GM10847 (cell line): ENCODE results near the gene HERPUD1.

ENCODE experiments used
- POLR2A ChIP-seq: IDR thresholded peaks from 2 replicates; pipeline ENCODE4 v1.6.1; 2011; ENCODE audit not compliant: insufficient read length; ENCODE audit errors: extremely low read depth

Gene HERPUD1

GRCh38 chr16:56898847-56899246 lies 33.1 kb upstream of the HERPUD1 start:
- no peak for TF ChIP-seq POLR2A

DNA sequence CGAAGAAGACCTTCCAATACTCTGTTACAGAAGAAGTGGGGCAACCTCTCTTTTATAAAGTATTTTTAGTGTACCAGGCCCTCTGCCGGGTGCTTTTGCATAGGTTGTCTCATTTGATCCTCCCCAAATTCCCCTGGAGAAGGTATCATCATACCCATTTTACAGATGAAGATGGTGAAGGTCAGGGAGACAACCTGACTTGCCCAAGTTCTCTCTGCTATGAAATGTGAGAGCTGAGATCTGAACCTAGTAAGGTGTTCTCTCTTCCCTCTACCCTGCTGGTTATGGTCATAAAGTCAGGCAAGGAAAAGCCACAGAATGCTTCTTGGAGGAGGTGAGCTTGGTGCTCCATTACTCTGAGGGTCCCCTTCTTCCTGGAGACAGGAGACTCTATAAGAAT lies 28.1 kb upstream of the HERPUD1 start:
- TF ChIP-seq POLR2A = no peak

DNA sequence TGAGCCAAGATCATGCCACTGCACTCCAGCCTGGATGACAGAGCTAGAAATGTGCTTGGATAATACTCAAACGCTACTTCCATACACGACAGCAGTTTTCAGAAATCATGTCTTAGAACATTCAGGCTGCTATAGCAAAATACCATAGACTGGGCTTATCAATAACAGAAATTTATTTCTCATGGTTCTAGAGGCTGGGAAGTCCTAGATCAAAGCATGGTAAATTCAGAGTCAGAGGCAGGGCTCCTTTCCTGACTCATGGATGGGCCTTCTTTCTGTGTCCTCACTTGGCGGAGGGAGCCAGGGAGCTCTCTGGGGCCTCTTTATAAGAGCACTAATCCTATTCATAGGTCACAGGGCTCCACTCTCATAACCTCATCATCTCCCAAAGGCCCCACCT lies 24.5 kb upstream of the HERPUD1 start:
- TF ChIP-seq POLR2A = no peak

DNA sequence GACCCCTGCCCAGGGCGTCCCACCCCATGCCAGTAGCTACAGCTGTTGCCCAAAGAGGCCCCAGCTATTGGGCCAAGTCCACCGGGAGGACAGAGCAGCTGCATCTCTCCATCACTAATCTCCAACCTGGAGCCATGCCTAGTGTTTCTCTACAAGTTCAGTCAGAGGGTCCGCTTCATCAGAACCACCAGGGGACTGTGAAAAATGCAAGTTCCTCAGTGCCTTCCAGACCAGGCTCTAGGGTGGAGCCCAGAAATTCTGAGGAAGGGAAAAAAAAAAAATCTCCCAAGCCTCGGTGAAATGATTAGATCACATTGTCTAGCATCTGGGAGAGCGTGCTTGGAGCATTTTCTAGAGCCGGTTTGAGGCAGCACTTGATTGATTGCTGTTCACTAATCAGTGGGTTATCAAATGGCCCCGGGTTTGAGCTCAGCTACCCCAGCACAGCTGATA lies 22.4 kb upstream of the HERPUD1 start:
- no peak for TF ChIP-seq POLR2A

- TF ChIP-seq POLR2A = no peak
Observed at GRCh38 chr16:56910112-56910511, 21.8 kb upstream of the HERPUD1 start.

- TF ChIP-seq POLR2A = no peak
Observed at GRCh38 chr16:56910654-56911539, 21.0 kb upstream of the HERPUD1 start.

DNA sequence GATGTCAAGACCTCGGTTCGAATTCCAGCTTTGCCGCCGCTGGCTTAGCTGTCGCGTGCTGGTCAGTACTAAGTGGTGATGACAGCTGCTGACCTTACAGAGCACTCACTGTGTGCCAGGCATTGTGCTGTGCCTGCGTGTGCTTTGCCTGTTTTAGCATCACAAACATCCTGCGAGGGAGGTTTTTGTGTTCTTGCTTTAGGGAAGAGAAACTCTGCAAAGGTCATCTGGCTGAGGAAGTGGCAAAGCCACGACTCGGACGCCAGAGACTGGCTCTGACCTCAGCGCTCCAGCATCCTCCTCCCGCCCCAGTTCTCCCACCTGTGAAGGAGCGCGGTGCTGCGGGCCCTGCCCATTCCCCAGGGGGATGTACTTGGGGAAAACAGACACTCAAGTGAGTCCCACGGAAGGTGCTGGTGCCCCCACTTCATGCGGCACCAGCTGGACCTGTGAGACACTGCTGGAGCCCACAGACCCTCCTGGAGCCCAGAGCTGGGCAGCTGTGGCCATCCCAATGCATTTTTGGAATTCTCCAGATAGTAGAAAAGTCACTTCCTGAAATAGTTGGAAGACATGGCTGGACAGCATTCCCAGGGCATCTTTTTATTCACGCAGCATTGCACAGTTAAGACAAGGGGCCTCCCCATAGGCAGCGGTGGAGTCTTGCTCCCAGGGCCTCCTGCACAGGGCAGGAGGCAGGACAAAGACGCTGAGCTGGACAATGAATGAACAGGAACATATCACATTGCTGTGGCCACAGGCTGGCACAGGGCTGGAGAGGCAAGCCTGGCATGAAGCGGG lies 20.0 kb upstream of the HERPUD1 start:
- no peak for TF ChIP-seq POLR2A

GRCh38 chr16:56912746-56913708 lies 18.9 kb upstream of the HERPUD1 start:
- no peak for TF ChIP-seq POLR2A

DNA sequence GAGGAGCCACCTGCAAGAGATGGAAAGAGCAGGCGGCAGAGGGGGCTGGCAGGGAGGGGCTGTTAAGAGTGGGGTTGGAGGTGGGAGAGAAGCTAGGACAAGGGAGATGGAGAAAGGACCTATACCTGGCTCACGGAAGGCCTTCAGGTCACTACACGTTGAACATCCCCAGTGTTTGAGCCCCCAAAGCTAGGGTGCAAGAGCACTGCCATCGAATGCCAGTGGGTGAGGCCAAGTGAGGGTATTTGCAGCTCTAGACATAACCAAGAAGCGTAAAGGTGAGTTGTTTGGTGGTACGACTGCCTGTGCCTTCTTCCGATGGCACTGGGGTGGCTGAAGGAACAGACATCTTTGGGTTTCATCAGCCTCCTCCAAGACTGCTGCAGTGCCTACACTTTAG lies 17.0 kb upstream of the HERPUD1 start:
- no peak for TF ChIP-seq POLR2A

- no peak for TF ChIP-seq POLR2A
Observed at GRCh38 chr16:56915336-56916119, 16.4 kb upstream of the HERPUD1 start.

- no peak for TF ChIP-seq POLR2A
Observed at GRCh38 chr16:56916571-56917403, 15.2 kb upstream of the HERPUD1 start.

- TF ChIP-seq POLR2A = no peak
Observed at GRCh38 chr16:56918467-56919012, 13.4 kb upstream of the HERPUD1 start.

GRCh38 chr16:56919099-56919800 lies 12.7 kb upstream of the HERPUD1 start:
- no peak for TF ChIP-seq POLR2A

- TF ChIP-seq POLR2A = no peak
Observed at GRCh38 chr16:56921571-56921970, 10.4 kb upstream of the HERPUD1 start.
